Posterior vena cava (tissue), 2 donors: ENCODE measurements around the gene BCL11B. TPM values are rescaled to one million over a fixed set of nuclear protein-coding genes. Genes with fewer than 3 reads are reported as not detected.

ENCODE experiments used
- DNase-seq: peaks from one replicate; pipeline ENCODE4 v3.0.0-alpha.2; 2020; ENCODE audit warnings: low spot score
- intact Hi-C, 2 donors: fragments of 100-400 bp; cut with DNase I; formaldehyde crosslinking; loops; one replicate each; pipeline versions ENCODE4 v1.14.1 to v1.14.2; 2022 to 2023
- total RNA-seq, 2 donors: library from RNA; stranded (reverse); fragmentation: NEBNext Ultra II Directional; extraction: Animal tissue kit (Norgen Biotek cat#: 25700); gene quantifications; one replicate each; pipeline ENCODE4 v1.2.1, GENCODE V29; 2021
- donor health status: DM: yes; HTN: yes; CAD: no.
- donor health status: DM: yes; HTN: yes; CAD: no.

BCL11B gene
- total RNA-seq, 2 donors from 2014 or later: 0.43 to 1.5 TPM

GRCh38 chr14:99177886-99178835, 93.8 kb downstream of the BCL11B start:
- DNase-seq: no peak
- intact Hi-C loops: no loop called here

- DNase-seq: no peak
- intact Hi-C loops: no loop called here
Observed at GRCh38 chr14:99177046-99177655, 94.8 kb downstream of the BCL11B start.

GRCh38 chr14:99176156-99176945, 95.6 kb downstream of the BCL11B start:
- DNase-seq: no peak
- intact Hi-C loops: no loop called here

GRCh38 chr14:99175331-99176155, 96.5 kb downstream of the BCL11B start:
- DNase-seq: no peak
- intact Hi-C loops: no loop called here

GRCh38 chr14:99174770-99175319, 97.2 kb downstream of the BCL11B start:
- DNase-seq: no peak
- intact Hi-C loops: no loop called here

- intact Hi-C loops: no loop called here
- DNase-seq: peak; percentile 80
Observed at GRCh38 chr14:99174081-99174769, 97.8 kb downstream of the BCL11B start.

GRCh38 chr14:99173506-99173905, 98.5 kb downstream of the BCL11B start:
- DNase-seq: no peak
- intact Hi-C loops: no loop called here

- no peak for DNase-seq
- intact Hi-C loops: no loop called here
Observed at GRCh38 chr14:99173086-99173485, 98.9 kb downstream of the BCL11B start.

GRCh38 chr14:99171396-99171795, 100.6 kb downstream of the BCL11B start:
- intact Hi-C loops: no loop called here
- DNase-seq: no peak

- DNase-seq: no peak
- intact Hi-C loops: no loop called here
Observed at GRCh38 chr14:99169776-99170356, 102.1 kb downstream of the BCL11B start.

- DNase-seq: no peak
- intact Hi-C loops: no loop called here
Observed at GRCh38 chr14:99168330-99168729, 103.7 kb downstream of the BCL11B start.

GRCh38 chr14:99166506-99166905, 105.5 kb downstream of the BCL11B start:
- intact Hi-C loops: no loop called here
- no peak for DNase-seq

- intact Hi-C loops: no loop called here
Observed at GRCh38 chr14:99164712-99165111, 107.3 kb downstream of the BCL11B start.

GRCh38 chr14:99163446-99163845, 108.6 kb downstream of the BCL11B start:
- intact Hi-C loops: no loop called here

More at GRCh38 chr14:99164712-99165111, 107.3 kb downstream of the BCL11B start:
- DNase-seq: no peak

GRCh38 chr14:99159341-99160340, 112.4 kb downstream of the BCL11B start:
- DNase-seq: no peak
- intact Hi-C loops: no loop called here

More at GRCh38 chr14:99163446-99163845, 108.6 kb downstream of the BCL11B start:
- no peak for DNase-seq

GRCh38 chr14:99158646-99159165, 113.3 kb downstream of the BCL11B start:
- DNase-seq: no peak
- intact Hi-C loops: no loop called here
